Central memory CD8-positive, alpha-beta T cell (primary cell): ENCODE results near the gene TM4SF4.

ENCODE experiments used
- ATAC-seq: fragments of 150-1000 bp; cut with Tn5 transposase; replicated peaks from 2 replicates; pipeline ENCODE4 v1.10.0; 2022; ENCODE audit warnings: mild to moderate bottlenecking, moderate FRiP score, moderate number of reproducible peaks; ENCODE audit not compliant: poor library complexity, severe bottlenecking; ENCODE audit errors: extremely low read depth
- DNase-seq, 2 donors: peaks; one replicate each; pipeline ENCODE4 v3.0.0; 2021; ENCODE audit warnings: low spot score in 2 of 2
- H3K27ac Mint-ChIP-seq: one replicate; pipeline ENCODE4 v1.8.0; 2022; ENCODE audit warnings: low read depth, mild to moderate bottlenecking, moderate library complexity, mixed read lengths
- H3K27me3 Mint-ChIP-seq: one replicate; pipeline ENCODE4 v1.8.0; 2022; ENCODE audit warnings: mixed read lengths
- H3K36me3 Mint-ChIP-seq: one replicate; pipeline ENCODE4 v1.8.0; 2022; ENCODE audit warnings: mild to moderate bottlenecking, moderate library complexity, mixed read lengths; ENCODE audit not compliant: insufficient read depth
- H3K4me1 Mint-ChIP-seq: one replicate; pipeline ENCODE4 v1.8.0; 2022; ENCODE audit warnings: mixed read lengths
- H3K4me3 Mint-ChIP-seq: one replicate; pipeline ENCODE4 v1.8.0; 2022; ENCODE audit warnings: mild to moderate bottlenecking, moderate library complexity, mixed read lengths
- H3K9me3 Mint-ChIP-seq: one replicate; pipeline ENCODE4 v1.8.0; 2022; ENCODE audit warnings: mixed read lengths

TM4SF4 gene

GRCh38 chr3:149474250-149474817, at the start of gene TM4SF4:
TSS of gene TM4SF4 (plus strand) at chr3:149474697. CDS start at chr3:149474878, 181 bp downstream.
- DNase-seq (no peak), ATAC-seq (no peak)
- Mint-ChIP-seq H3K27me3 (peaks cover 49% of the 10 kb centered on the region), H3K4me3 (no peak within 1 kb of the TSS), H3K27ac (no peak within 1 kb of the TSS), H3K4me1 (no peaks in the 10 kb centered on the region), H3K36me3 (no peaks in the 10 kb centered on the region), H3K9me3 (no peaks in the 10 kb centered on the region)

GRCh38 chr3:149424918-149425317, 49.6 kb upstream of the TM4SF4 start:
- Mint-ChIP-seq H3K27ac (no peak overlapping the region), H3K9me3 (no peaks in the 10 kb centered on the region), H3K4me3 (no peak overlapping the region), H3K36me3 (no peaks in the 10 kb centered on the region), H3K27me3 (peaks cover 43% of the 10 kb centered on the region), H3K4me1 (no peaks in the 10 kb centered on the region)
- ATAC-seq (no peak), DNase-seq (no peak)

- H3K27me3 Mint-ChIP-seq, result peaks cover 43% of the 10 kb centered on the region
Observed at GRCh38 chr3:149426325-149426724, 48.2 kb upstream of the TM4SF4 start.

GRCh38 chr3:149428087-149428486, 46.4 kb upstream of the TM4SF4 start:
- no peak for ATAC-seq
- Mint-ChIP-seq H3K27ac (no peak overlapping the region), H3K9me3 (no peaks in the 10 kb centered on the region), H3K36me3 (no peaks in the 10 kb centered on the region), H3K27me3 (peaks cover 33% of the 10 kb centered on the region), H3K4me3 (no peak overlapping the region), H3K4me1 (no peaks in the 10 kb centered on the region)
- DNase-seq, result no peak

More at GRCh38 chr3:149426325-149426724, 48.2 kb upstream of the TM4SF4 start:
- Mint-ChIP-seq H3K9me3 (no peaks in the 10 kb centered on the region), H3K4me3 (no peak overlapping the region), H3K27ac (no peak overlapping the region), H3K4me1 (no peaks in the 10 kb centered on the region), H3K36me3 (no peaks in the 10 kb centered on the region)
- ATAC-seq (no peak), DNase-seq (no peak)

- Mint-ChIP-seq H3K4me1 (no peaks in the 10 kb centered on the region), H3K4me3 (no peak overlapping the region), H3K27ac (no peak overlapping the region), H3K9me3 (no peaks in the 10 kb centered on the region), H3K27me3 (peaks cover 52% of the 10 kb centered on the region), H3K36me3 (no peaks in the 10 kb centered on the region)
- DNase-seq (no peak), ATAC-seq (no peak)
Observed at GRCh38 chr3:149430216-149430615, 44.3 kb upstream of the TM4SF4 start.

- H3K27ac Mint-ChIP-seq, result no peak overlapping the region
- ATAC-seq (no peak), DNase-seq (no peak)
- H3K4me1 Mint-ChIP-seq, result no peaks in the 10 kb centered on the region
- H3K36me3 Mint-ChIP-seq, result no peaks in the 10 kb centered on the region
- H3K4me3 Mint-ChIP-seq, result no peak overlapping the region
- no peaks in the 10 kb centered on the region for H3K9me3 Mint-ChIP-seq
- H3K27me3 Mint-ChIP-seq, result peaks cover 48% of the 10 kb centered on the region
Observed at GRCh38 chr3:149432149-149432548, 42.3 kb upstream of the TM4SF4 start.

- Mint-ChIP-seq H3K27me3 (peaks cover 22% of the 10 kb centered on the region), H3K36me3 (no peaks in the 10 kb centered on the region), H3K9me3 (no peaks in the 10 kb centered on the region), H3K4me3 (no peak overlapping the region), H3K27ac (no peak overlapping the region), H3K4me1 (no peaks in the 10 kb centered on the region)
- no peak for ATAC-seq
- no peak for DNase-seq
Observed at GRCh38 chr3:149435996-149436885, 38.3 kb upstream of the TM4SF4 start.

- Mint-ChIP-seq H3K27ac (no peak overlapping the region), H3K36me3 (no peaks in the 10 kb centered on the region), H3K9me3 (no peaks in the 10 kb centered on the region), H3K4me1 (no peaks in the 10 kb centered on the region), H3K27me3 (peaks cover 26% of the 10 kb centered on the region), H3K4me3 (no peak overlapping the region)
- DNase-seq (no peak), ATAC-seq (no peak)
Observed at GRCh38 chr3:149437286-149437685, 37.2 kb upstream of the TM4SF4 start.

- H3K27me3 Mint-ChIP-seq, result peaks cover 30% of the 10 kb centered on the region
- ATAC-seq (no peak), DNase-seq (no peak)
- H3K27ac Mint-ChIP-seq, result no peak overlapping the region
- no peaks in the 10 kb centered on the region for H3K4me1 Mint-ChIP-seq
- no peaks in the 10 kb centered on the region for H3K9me3 Mint-ChIP-seq
- H3K36me3 Mint-ChIP-seq, result no peaks in the 10 kb centered on the region
- no peak overlapping the region for H3K4me3 Mint-ChIP-seq
Observed at GRCh38 chr3:149437710-149438109, 36.8 kb upstream of the TM4SF4 start.

- no peaks in the 10 kb centered on the region for H3K9me3 Mint-ChIP-seq
- H3K27ac Mint-ChIP-seq, result no peak overlapping the region
- no peaks in the 10 kb centered on the region for H3K4me1 Mint-ChIP-seq
- H3K27me3 Mint-ChIP-seq, result peaks cover 30% of the 10 kb centered on the region
- ATAC-seq (no peak), DNase-seq (no peak)
- no peaks in the 10 kb centered on the region for H3K36me3 Mint-ChIP-seq
- H3K4me3 Mint-ChIP-seq, result no peak overlapping the region
Observed at GRCh38 chr3:149438981-149439380, 35.5 kb upstream of the TM4SF4 start.

- no peaks in the 10 kb centered on the region for H3K36me3 Mint-ChIP-seq
- no peak overlapping the region for H3K27ac Mint-ChIP-seq
- H3K4me3 Mint-ChIP-seq, result no peak overlapping the region
- H3K27me3 Mint-ChIP-seq, result peaks cover 19% of the 10 kb centered on the region
- no peaks in the 10 kb centered on the region for H3K9me3 Mint-ChIP-seq
- no peaks in the 10 kb centered on the region for H3K4me1 Mint-ChIP-seq
- DNase-seq (no peak), ATAC-seq (no peak)
Observed at GRCh38 chr3:149441642-149442041, 32.9 kb upstream of the TM4SF4 start.

GRCh38 chr3:149442043-149442442, 32.5 kb upstream of the TM4SF4 start:
- no peaks in the 10 kb centered on the region for H3K4me1 Mint-ChIP-seq
- no peak for ATAC-seq
- H3K4me3 Mint-ChIP-seq, result no peak overlapping the region
- H3K36me3 Mint-ChIP-seq, result no peaks in the 10 kb centered on the region
- H3K27me3 Mint-ChIP-seq, result peaks cover 19% of the 10 kb centered on the region
- no peaks in the 10 kb centered on the region for H3K9me3 Mint-ChIP-seq
- DNase-seq, result no peak
- no peak overlapping the region for H3K27ac Mint-ChIP-seq
